GM10266 (cell line): ENCODE data around the gene LHFPL6.
"Not testable (repeated sequence)": the region's sequence is repeated elsewhere in the genome, so short reads cannot be mapped to it uniquely, and the experiment has no call there.

Source experiments
- DNase-seq: peaks from one replicate; pipeline ENCODE4 v3.0.0; 2012; ENCODE audit errors: extremely low spot score
- TF ChIP-seq, protein P1 (sequence below): IDR thresholded peaks from 2 replicates; pipeline ENCODE4 v1.5.1; 2012; ENCODE audit warnings: mild to moderate bottlenecking, low read depth; ENCODE audit not compliant: control insufficient read depth, insufficient read depth; ENCODE audit errors: missing control alignments

The LHFPL6 gene

DNA sequence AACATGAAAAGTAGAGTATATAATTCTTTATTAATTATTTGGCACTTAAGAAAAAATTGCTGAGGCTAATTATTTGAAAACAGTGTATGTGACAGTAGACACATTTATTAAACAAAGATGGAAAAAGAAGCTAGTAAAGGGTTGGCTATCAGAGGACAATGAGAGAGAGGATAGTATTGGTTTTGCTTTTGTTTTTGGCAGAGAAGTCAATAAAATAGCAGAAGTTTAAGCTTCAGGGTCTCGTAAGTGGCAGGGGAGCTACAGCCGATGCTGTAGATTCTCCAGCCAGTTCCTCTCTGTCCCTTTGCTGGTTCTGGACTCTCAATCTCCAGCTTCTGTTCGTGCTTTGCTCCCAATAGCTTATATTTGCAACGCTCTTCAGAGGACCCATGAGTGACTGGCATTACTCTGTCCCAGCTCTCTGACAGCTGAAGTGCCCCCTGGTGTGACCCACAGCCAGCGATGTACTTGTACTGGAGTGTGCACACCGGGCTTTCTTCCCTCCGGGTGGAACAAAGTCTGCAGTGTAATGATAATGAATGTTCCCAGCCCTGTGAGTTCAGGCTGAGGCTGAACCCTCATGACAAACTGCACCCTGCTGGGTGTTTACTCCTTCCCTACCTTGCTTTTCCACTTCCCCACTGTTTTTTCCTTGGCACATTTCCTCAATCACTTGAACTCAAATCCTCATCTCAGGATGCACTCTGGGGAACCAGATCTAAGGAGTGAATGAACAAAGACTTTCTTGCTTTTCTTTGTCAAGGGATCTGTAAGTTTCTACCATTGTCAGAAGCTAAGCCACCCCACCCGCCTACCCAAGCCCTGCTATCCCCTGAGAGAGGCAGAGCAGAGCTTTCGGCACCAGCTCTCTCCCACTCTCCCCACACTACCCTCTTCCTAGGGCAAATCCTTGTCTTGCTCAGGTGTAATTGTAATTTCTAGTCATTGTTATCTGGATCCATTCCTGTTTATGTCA lies 254.8 kb downstream of the LHFPL6 start:
- TF ChIP-seq, protein P1, sequence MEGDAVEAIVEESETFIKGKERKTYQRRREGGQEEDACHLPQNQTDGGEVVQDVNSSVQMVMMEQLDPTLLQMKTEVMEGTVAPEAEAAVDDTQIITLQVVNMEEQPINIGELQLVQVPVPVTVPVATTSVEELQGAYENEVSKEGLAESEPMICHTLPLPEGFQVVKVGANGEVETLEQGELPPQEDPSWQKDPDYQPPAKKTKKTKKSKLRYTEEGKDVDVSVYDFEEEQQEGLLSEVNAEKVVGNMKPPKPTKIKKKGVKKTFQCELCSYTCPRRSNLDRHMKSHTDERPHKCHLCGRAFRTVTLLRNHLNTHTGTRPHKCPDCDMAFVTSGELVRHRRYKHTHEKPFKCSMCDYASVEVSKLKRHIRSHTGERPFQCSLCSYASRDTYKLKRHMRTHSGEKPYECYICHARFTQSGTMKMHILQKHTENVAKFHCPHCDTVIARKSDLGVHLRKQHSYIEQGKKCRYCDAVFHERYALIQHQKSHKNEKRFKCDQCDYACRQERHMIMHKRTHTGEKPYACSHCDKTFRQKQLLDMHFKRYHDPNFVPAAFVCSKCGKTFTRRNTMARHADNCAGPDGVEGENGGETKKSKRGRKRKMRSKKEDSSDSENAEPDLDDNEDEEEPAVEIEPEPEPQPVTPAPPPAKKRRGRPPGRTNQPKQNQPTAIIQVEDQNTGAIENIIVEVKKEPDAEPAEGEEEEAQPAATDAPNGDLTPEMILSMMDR: no peak
- DNase-seq: no peak

GRCh38 chr13:39345982-39346381 lies 257.0 kb downstream of the LHFPL6 start:
- TF ChIP-seq, protein P1: no peak
- no peak for DNase-seq

DNA sequence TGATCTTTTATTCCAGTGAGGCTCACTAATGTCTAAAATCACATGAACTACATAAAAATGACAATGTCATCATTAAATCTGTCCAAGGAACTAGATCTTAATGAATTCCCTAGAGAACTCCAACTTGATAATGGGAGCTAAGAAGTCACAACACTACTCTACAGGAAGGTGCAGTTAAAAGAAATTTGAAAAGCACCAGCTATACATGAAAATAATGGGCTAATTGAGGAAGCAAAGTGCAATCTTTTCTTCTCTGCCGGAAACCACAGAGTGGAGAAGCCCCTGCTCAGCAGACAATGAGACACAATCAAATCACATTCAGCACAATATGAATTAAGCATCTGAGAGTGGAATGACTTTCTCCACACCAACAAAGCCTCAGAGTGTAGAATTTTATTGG lies 261.7 kb downstream of the LHFPL6 start:
- TF ChIP-seq, protein P1: no peak
- no peak for DNase-seq

- not testable (repeated sequence) for DNase-seq
Measured at GRCh38 chr13:39338114-39338513, 264.9 kb downstream of the LHFPL6 start.

- TF ChIP-seq, protein P1: no peak
Measured at GRCh38 chr13:39336937-39337336, 266.1 kb downstream of the LHFPL6 start.

GRCh38 chr13:39336207-39336606 lies 266.8 kb downstream of the LHFPL6 start:
- no peak for DNase-seq
- TF ChIP-seq, protein P1: no peak

More at GRCh38 chr13:39336937-39337336, 266.1 kb downstream of the LHFPL6 start:
- no peak for DNase-seq

DNA sequence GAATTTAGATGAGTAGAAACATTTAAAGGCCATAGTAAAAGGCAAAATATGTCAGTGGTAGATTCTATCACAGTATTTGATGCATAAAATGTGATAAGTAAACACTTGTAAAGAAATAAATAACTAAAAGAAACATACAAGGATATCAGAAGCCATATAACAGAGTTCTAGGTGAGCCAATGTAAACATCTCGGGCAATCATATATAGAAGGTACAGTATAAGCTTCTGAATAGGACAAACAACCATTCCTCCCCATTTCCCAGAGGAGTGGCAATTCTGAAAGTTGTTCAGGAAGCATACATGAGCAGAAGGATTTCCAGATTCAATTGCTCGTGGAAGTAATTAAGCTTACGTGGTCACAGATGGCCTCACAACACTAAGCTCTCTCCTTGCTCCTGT lies 267.3 kb downstream of the LHFPL6 start:
- DNase-seq: no peak
- TF ChIP-seq, protein P1: no peak
